GM19395 (cell line): ENCODE data around the gene ERP44.
"Not testable (repeated sequence)": the region's sequence is repeated elsewhere in the genome, so short reads cannot be mapped to it uniquely, and the experiment has no call there.

Experiments used
- ATAC-seq: cut with Tn5 transposase; IDR thresholded peaks from one replicate; pipeline ENCODE4 v1.9.1; 2021; ENCODE audit warnings: mild to moderate bottlenecking, moderate library complexity; ENCODE audit not compliant: unreplicated experiment

ERP44 gene

DNA sequence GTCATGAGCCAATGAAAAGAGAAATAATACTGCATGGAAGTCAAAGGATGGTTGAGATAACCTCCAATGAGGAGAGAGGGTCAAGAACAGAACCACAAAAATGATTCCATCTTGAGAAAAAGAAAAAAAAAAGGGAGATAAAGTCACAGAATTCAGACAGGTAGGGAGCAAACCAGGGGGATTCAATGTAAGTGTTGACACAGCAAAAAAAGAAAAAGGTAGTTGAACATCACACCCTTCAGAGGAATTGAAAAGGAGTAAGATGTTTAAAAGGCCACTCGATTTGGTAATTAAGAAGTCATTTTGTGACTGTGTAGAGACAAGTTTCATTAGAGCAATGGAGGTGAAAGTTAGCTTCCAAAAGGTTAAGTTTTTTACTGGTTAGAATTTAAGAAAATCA, 79.3 kb downstream of the ERP44 start:
- no peak for ATAC-seq

DNA sequence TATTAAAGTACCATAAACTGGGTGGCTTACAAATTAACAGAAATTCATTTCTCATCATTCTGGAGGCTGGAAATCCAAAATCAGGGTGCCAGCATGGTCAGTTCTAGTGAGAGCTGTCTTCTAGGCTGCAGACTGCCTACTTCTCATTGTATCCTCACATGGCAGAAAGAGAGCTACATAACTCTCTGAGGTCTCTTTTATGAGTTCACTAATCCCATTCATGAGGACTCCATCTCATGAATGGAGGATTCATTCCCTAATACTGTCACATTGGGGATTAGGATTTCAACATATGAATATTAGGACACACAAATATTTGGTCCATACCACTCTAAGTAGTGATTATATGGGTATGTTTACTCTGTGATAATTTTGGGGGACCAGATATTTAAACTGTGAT, 84.0 kb downstream of the ERP44 start:
- no peak for ATAC-seq

DNA sequence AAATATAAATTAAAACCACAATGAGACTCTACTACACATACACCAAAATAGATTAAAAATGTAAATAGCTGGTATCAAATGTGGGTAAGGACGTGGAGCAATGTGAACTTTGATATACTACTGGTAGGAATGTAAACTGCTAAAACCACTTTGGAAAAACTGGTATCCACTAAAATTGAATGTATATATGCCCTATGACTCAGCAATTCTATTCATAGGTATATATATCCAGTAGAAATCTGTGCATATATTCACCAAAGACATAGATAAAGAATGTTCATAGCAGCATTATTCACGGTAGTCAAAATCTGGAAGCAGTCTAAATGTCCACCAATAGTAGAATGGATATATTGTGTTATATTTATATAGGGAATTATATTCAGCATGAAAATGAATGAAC, 85.2 kb downstream of the ERP44 start:
- ATAC-seq: no peak

DNA sequence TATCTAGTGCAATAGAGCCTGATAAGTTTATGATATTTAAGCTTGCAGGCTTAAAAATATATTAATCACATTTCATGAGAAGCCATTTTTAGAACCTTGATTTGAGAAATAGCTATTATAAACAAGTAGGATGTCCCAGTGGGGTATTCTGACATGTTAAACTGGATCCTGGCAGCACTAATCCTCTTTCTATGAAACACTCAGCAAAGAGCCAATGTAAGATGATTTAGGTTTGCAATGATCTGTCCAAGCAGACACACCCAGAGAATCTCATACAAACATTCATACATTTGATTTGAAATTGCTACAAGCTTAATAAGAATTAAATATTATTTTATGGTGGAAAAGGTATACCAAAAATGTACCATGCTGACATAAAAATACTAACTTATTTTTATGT, 86.5 kb downstream of the ERP44 start:
- ATAC-seq: no peak

DNA sequence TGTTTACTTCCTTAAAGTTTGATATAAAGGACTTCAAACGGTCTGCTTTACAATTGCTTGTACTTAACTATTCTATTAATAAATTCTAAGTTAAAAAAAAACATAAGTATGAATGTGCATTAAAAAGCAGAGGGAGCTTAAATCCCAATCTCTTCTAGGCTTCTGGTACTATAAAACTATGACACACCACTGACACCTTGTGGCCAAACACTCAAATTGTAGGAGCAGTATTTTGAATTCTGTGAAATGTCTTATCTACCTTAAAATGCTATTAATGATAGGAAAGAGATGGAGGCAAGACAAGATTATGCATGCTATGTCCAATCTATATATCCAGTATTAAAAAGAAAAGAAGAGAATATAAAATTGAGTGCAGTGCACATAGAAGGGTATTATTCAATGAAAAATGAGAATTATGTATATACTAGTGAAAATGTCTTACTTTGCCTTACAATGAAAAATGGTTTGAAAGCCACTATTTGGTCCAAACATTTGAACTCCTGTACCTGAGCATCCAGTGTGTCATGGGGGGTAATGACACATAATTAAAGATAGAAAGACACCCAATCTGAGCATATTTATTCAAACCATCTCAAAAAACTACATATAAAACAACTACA, 87.6 kb downstream of the ERP44 start:
- no peak for ATAC-seq

DNA sequence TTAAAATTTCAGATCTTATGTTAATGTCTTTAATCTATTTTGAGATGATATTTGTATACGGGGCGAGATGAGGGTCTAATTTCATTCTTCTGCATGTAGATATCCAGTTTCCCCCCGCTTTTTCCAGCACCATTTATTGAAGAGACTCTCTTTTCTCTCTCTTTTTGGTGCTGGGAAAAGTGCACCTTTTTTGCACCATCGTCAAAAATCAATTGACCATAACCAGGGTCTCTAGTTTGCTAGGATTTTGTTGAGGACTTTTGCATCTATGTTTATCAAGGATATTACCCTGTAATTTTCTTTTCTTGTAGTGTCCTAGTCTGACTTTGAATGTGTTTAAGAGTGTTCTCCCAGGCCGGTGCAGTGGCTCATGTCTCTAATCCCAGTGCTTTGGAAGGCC, 99.0 kb downstream of the ERP44 start:
- ATAC-seq: no peak

DNA sequence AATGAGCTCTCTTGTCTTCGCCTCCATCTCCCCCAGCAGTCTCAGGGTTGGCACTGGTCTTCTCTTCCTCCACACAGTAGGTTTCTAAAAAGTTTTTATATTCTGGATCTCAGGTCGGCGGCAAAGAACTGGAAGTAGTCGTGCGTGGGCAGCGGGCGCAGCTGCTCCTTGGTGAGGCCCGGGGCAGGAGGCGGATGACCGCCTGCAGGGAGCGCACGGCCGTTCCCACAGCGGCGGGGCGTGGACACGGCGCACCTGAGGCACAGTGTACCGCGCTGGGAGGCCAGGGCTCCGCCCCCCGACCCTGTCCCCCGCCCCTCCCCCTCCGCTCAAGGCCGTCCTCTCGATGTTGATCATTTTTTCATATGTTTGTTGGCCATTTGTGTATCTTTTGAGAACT, 99.9 kb downstream of the ERP44 start:
- no peak for ATAC-seq

DNA sequence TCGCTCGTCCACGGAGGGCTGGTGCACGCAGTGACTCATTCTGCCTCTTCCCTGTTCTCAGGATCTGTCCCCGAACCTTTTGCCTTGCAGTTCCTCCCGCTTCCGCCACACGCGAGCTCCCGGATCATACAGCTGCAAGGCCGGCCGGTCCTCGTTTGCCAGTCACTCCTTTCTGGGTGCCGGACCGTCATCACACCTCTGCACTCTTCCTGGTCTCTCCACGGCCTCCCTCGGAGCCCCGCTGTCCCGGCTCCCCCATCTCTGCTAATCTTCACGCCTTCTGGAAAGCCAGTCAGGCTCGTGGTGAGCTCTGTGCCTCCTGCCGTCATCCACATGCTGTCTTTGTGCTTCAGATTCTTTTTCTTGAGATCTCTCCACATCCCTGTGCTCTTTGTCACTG, 100.5 kb downstream of the ERP44 start:
- no peak for ATAC-seq

DNA sequence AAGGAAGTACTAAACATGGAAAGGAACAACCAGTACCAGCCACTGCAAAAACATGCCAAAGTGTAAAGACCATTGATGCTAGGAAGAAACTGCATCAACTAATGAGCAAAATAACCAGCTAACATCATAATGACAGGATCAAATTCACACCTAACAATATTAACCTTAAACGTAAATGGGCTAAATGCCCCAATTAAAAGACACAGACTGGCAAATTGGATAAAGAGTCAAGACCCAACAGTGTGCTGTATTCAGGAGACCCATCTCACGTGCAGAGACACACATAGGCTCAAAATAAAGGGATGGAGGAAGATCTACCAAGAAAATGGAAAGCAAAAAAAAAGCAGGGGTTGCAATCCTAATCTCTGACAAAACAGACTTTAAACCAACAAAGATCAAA, 108.3 kb downstream of the ERP44 start:
- ATAC-seq: not testable (repeated sequence)

DNA sequence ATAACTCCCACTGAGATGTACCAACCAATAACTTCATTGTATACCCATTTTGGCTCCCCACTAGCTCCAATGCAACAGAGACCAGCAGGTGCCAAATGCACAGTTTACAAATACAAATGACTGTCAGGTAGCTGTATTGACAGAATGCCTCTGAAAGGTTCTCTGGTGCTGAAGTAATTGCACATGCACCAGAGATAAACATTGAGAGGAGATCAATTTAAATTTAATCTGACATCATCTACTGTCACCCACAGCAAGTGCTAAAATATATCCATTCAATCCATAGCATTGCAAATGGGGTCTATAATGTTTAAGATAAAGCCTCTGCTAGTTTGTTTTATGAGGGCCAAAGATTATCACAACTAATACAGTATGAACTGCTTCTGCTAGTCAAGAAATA, 112.2 kb downstream of the ERP44 start:
- no peak for ATAC-seq

DNA sequence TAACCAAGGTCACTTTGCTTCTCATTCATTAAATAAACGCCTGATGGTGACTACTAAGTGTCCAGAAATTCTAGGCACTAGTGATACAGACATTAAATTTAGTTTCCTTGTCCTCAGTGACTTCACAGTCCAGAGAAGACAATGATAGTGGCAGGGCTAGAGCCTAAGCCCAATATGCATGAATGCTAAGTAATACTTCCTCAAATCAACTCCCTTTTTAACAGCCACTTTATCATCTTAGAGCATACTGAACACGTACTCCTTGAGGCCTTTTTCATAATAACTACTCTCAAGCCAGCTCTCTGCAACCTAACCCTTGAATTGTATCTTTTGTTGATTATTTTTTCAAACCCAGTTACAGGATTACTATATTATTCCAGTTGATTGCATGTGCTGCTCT, 118.2 kb downstream of the ERP44 start:
- ATAC-seq: no peak

DNA sequence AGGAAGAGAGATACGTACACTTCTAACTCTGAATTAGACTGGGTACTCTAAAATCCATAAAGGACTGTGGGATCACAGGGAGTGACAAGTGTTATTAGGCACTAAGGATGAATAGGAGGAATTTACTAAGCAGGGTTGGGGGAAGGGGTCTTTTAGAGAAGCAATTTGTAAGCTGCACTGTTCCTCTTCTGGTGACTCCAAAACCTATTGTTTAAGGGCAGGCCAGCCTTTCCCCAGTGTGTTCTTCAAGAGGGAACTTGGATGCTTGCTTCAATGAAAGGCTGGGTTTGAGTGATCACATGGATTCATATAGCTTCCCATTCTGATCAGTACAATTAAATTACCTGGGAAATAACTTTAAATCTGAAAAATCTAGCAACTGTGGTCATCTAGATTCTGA, 120.6 kb downstream of the ERP44 start:
- ATAC-seq: no peak

DNA sequence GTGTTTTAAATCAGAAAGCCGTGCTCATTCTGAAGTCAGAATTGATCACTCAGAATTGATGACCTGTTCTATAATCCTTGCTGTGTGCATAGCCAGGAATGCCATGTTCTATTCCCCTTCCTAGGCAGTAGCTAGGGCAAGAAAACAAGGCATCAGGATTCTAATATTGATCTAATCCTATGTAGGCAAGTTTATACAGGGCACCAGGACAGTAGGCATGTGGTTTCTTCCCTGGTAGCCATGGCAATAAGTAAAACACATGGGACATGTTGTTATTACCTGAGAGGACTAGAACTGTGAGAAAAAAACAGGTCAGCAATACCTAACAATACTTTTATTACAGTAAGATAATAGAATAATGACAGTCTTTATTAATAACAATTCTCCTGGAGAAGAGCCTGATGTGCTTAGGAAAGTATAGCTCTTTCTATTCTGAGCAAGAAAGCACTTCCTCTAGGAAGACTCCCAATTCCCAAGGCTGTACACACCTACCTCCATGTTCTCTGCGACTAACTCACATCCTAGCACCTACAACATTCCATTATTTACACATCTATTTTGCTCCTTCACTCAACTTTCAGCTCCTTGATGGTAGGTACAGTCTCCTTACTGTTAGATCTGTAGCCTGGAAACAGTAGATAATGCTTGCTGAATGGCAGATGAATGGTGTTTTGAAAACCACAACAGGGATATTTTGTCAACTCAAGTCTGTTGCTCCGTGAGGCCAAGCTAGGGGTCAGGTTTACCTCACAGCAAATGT, 121.6 kb downstream of the ERP44 start:
- ATAC-seq: no peak

DNA sequence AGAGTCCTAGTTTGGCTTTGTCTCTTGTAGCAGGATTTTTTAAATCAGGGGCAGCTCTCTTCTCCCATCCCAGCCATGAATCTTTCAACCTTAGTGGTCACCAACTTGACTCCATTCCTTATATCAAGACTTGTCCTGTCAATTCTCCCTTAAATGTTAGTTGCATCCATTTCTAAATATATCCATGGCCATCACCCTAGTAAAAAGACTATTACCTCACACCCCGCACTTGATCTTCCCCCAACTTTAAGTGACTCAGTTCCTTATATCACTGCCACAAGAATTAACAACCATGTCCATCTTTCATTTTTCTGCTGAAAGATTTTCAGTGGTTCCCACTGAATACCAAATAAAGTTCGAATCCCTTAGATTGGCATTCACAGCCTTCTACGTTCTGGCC, 125.3 kb downstream of the ERP44 start:
- ATAC-seq: no peak

DNA sequence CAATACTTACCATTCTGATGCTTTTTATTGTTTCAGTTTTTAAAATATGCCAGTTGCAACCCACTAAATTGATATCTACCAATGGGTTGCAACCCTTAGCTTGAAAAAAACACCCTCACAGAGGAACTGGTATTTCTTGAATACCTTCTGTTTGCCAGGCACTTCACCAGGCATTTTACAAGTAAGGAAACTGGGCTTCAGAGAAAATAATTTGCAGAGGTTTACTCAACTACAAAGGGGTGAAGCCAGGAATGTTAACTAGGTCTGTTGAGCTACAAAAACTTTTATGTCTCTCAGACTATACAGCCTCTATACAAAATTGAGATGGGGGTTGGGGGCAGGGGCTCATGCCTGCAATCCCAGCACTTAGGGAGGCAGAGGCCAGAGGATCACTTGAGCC, 127.4 kb downstream of the ERP44 start:
- no peak for ATAC-seq

DNA sequence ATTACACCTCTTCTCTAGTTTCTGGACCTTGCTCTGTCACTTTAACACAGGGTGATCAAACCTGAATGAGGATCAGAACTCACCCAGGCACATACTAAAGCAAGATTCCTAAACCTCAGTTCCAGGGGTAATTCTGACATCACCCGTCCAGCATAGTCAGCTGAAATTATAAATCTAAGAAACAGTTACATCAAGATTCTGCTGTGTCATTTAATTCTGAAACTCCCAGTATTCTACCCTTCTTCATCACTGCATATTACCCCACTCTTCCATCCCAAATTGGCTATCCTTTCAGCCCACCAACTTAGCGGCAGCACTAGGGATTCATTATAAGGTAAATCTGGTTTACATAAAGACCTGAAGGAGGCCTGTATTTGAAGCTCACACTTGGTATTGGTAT, 128.3 kb downstream of the ERP44 start:
- no peak for ATAC-seq

DNA sequence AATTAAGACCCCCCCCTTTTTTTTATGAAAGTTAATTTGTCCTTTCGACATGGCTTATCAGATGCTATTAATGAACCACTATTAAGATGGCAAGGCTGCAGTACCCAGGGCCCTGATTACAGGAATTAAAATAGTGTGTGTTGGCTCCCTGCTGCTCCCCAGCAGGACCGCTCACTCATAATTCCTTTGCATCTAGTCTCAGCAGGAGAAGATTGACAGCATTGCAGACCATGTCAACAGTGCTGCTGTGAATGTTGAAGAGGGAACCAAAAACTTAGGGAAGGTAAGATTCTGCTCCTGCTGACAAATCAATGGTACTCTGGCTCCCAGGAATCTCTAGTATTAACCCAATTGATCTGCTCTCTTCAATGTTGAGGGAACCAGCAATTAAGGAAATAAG, 131.3 kb downstream of the ERP44 start:
- ATAC-seq: no peak

DNA sequence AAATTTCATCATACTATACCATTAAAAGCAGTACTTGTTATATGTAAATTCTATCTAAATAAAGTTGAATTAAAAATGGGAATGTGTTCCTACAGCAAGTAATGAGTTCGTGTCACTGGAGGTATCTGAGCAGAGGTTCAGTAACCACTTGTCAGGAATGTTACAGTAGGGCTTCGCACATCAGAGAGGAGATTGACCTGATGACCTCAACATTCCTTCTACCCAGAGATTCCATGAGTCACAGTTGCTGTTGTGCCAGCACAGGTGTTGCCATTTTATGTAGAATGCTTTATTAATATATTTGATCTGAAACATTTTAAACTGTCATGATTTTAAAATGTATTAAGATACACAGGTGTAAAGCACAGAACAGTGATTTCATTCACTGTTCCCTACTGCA, 132.1 kb downstream of the ERP44 start:
- no peak for ATAC-seq

DNA sequence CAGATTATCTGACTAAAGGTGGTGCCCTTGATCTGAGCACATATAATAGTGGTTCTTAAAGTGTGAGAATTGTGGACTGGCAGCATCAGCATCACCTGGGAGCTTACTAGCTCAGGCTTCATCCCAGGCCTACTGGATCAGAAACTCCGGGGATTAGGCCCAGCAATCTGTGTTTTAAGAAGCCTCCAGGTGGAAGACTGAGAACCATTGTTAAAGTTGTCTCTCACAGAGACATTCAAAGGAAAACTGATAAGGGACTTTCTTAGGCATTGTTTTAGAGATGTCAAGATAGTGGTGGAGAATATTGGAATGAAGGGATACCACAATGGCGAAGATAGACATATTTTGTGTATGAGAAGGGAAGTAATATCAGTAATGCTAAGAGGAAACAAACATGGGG, 132.8 kb downstream of the ERP44 start:
- ATAC-seq: no peak

DNA sequence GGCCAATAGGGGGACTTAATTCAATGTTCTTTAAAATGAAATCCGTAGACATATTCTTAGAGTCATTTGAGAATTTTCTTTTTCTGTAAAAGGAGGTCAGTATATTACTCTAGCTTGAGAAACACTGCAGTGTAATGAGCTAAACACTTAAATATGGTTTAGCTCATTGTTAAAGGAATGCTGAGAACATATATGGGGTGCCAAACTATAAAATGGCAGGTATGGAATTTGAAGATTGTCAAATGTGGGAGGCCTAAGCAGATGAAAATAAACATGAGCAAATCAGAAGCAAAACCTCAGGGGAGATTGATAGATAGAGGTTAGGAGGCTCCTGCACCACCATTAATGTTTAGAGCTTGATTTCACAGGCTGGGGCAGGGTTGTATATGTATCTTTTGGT, 134.5 kb downstream of the ERP44 start:
- ATAC-seq: no peak

DNA sequence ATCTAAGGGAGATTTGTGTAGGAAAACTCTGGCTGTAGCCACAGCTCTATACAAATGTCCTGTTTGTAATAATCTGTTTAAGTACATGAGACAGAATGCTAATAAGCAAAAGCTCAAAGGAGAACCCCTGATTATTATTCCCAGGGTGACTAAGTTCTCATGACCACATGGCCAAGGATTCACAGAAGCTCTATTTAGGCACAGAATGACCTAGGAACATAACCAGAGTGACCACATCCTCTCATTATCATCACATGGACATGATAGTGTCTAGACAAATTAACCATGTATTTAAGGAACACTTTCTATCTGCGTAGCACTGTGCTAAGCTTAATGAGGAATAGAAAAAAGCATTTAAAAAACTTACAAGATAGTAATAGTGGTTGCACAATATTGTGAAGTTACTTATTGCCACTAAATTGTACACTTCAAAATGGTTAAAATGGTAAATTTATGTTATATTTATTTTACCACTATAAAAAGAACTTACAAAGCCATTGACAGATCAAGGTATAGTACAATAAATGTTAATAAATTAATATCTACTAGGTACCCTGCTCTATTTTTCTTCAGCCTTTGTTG, 136.0 kb downstream of the ERP44 start:
- no peak for ATAC-seq

DNA sequence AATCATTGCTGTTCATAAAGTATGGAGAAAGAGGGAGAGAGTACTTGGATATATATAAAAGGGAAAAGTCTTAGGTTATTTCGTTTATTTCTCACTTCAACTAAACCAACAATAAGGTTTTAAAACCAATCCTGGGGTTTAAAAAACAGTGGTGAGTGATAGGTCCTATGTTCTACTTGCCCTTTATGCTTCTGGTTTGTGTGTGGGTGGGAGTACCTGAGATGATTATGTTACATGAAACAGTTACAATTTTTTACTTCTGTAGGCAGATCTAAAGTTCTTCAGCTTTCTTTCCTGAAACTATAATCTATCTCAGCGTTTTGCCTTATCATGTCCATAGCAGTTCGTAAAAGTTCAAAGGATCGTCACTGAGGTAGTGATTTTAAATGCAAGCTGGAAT, 143.2 kb downstream of the ERP44 start:
- ATAC-seq: no peak

DNA sequence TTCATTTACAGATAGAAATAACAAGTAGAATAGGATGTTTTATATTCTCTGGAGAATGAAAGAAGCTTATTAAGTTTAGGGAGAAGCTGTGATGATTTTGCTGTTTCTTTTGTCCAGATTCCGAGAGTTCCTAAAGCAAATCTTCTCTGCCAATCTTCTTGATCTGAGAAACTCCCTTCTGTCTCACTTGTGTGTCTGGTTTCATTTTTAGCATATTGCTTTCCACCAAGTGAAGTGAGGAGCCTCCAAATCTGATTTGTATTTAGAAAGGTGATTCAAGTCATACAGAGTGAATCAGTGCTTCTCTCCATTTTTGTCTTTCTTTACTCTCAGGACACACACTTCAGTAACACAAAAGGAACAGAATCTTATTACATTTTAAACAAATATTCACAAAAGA, 144.0 kb downstream of the ERP44 start:
- peak; percentile 66 for ATAC-seq
